22Rv1 (cell line): ENCODE measurements around the gene TTLL10.

ENCODE experiments used
- CTCF ChIP-seq: fragments of 450-650 bp; IDR thresholded peaks from 2 replicates; pipeline ENCODE4 v1.5.1; 2017; ENCODE audit warnings: mild to moderate bottlenecking
- ZFX ChIP-seq: fragments of 450-650 bp; IDR thresholded peaks from 2 replicates; pipeline ENCODE4 v1.6.1; 2017; ENCODE audit warnings: antibody characterized with exemption, borderline replicate concordance

DNA sequence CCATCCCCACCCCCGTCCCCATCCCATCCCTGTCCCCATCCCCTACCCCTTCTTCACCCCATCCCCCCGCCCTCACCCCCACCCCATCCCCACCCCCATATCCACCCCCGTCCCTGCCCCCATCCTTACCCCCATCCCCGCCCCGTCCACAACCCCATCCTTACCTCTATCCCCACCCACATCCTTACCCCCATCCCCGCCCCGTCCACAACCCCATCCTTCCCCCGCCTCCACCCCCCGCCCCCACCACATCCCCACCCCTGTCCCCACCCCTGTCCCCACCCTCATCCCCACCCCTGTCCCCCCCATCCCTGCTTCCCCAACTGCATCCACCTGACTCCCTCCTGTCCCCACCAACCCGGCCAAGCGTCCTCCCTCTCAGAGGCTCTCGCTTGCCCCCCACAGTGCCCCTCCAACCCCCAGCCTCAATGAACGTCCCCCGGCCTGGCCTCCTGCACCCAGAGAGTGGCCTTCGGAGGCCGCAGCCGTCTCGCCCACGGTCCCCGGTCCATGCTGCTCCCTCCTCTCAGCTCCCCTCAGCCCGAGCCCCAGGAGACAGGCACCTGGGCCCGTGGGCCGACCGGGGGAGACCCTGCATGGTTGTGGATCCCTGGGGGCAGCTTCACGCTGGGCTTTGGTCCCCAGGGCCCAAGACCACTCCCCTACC is 32.3 kb upstream of the TTLL10 start:
- TF ChIP-seq CTCF (no peak), ZFX (no peak)
